Left kidney (tissue), 2 donors: ENCODE results near the gene DPCD. TPM values are rescaled to one million over a fixed set of nuclear protein-coding genes. Genes with fewer than 3 reads are reported as not detected.

Source experiments
- DNase-seq: peaks from one replicate; pipeline ENCODE4 v3.0.0-alpha.2; 2013
- polyA plus RNA-seq: library from polyadenylated mRNA; unstranded; fragments of 120-200 nt; gene quantifications from one replicate; pipeline ENCODE4 v1.2.1, GENCODE V29; 2013; ENCODE audit not compliant: insufficient read length

DPCD gene
- polyA plus RNA-seq, 1 donor, result 43.7 TPM

DNA sequence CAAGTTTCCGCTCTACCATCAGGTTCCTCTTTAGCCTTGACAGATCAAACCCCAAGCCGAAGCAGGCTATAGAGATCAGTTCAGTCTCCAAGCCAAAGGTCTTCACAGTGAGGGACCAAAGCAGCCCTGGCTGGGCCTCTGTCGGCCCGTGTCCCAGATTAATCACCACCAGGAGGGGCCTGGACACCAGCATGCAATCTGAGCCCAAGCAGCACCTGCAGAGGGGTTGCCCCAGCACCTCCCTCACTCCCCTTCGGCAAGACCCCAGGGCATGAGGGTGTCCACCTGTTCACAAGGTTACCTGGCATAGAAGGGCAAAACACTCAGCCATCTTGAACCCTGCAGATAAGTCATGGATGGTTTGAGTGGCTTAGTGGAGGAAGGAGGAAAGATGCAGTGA lies 70.9 kb downstream of the DPCD start:
- no peak for DNase-seq

Other genes with a start within 250 kb of the DPCD start
- gene BTRC, start 234.2 kb upstream of the DPCD start, polyA plus RNA-seq, result 29.4 TPM
- gene POLL, start 64 bp upstream of the DPCD start, polyA plus RNA-seq, result 39.9 TPM
- 55.1 TPM for gene FBXW4, start 106.8 kb downstream of the DPCD start, polyA plus RNA-seq
- gene FGF8, start 187.8 kb downstream of the DPCD start, polyA plus RNA-seq, result 7.1 TPM
- 49.1 TPM for gene NPM3, start 195.1 kb downstream of the DPCD start, polyA plus RNA-seq
- gene OGA, start 230.1 kb downstream of the DPCD start, polyA plus RNA-seq, result 269 TPM